Thoracic aorta (tissue), 2 donors: ENCODE results near the gene MORF4L1. TPM values are rescaled to one million over a fixed set of nuclear protein-coding genes. Genes with fewer than 3 reads are reported as not detected.
A peak's percentile ranks its signal among the peaks of the same experiment; 100 is the strongest.
"Not testable (repeated sequence)": the region's sequence is repeated elsewhere in the genome, so short reads cannot be mapped to it uniquely, and the experiment has no call there.

ENCODE experiments used
- ATAC-seq: fragments of 150-250 bp; one replicate; pipeline ENCODE4 v1.8.0; 2017; ENCODE audit warnings: low read depth; ENCODE audit not compliant: insufficient number of reproducible peaks, low FRiP score
- DNase-seq: peaks from one replicate; pipeline ENCODE4 v3.0.0-alpha.2; 2020; ENCODE audit warnings: low spot score
- H3K27ac ChIP-seq, 2 donors: fragments of 200-600 bp; sonication (generic); 1 replicate in 1 of 2; 2 replicates in 1 of 2; pipeline ENCODE4 v1.5.1; 2016; ENCODE audit warnings: mild to moderate bottlenecking in 2 of 2, moderate library complexity in 2 of 2
- H3K27me3 ChIP-seq: fragments of 200-600 bp; sonication (generic); replicated peaks from 2 replicates; pipeline ENCODE4 v1.6.0; 2016; ENCODE audit warnings: mild to moderate bottlenecking; ENCODE audit not compliant: insufficient read depth
- H3K36me3 ChIP-seq: fragments of 200-600 bp; sonication (generic); one replicate; pipeline ENCODE4 v1.5.1; 2016
- H3K4me1 ChIP-seq, 2 donors: fragments of 200-600 bp; sonication (generic); 1 replicate in 1 of 2; 2 replicates in 1 of 2; pipeline versions ENCODE4 v1.5.1 to v1.6.0; 2016; ENCODE audit warnings: low read depth in 2 of 2, mild to moderate bottlenecking in 1 of 2; ENCODE audit not compliant: control insufficient read depth in 1 of 2
- H3K4me3 ChIP-seq: fragments of 200-600 bp; sonication (generic); 2 replicates; pipeline ENCODE4 v1.5.1; 2016; ENCODE audit warnings: mild to moderate bottlenecking
- H3K9me3 ChIP-seq: fragments of 200-600 bp; sonication (generic); 2 replicates; pipeline ENCODE4 v1.5.1; 2016
- CTCF ChIP-seq: fragments of 200-600 bp; sonication (generic); IDR thresholded peaks from one replicate; pipeline ENCODE4 v1.5.1; 2019; ENCODE audit warnings: antibody characterized with exemption
- total RNA-seq, 2 donors: library from RNA; depleted of rRNA; stranded (reverse); fragments of >200 nt; gene quantifications; one replicate each; pipeline versions ENCODE4 v1.1.0 to v1.2.3, GENCODE V29; 2016

The MORF4L1 gene
- total RNA-seq, 2 donors from 2014 or later, result 330 to 355 TPM

DNA sequence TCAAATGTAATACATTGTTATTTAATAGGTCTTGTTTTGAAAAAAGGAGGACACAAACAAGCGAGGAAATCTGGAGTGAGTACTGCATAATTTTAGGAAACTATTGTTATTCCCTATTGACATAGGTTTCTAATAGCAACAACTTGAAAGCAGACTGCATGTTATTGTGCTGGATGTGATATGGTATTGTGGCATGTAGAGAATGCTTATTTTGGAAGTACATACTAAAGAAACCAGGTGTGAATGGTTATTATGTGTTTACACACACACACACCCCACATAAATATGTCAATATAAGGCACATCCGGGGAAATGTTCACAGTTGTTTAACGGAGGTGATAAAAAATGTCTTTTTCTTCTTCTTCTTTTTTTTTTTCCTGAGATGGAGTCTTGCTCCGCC, 5.9 kb upstream of the MORF4L1 start:
- H3K27ac ChIP-seq, result peak overlapping the region in 1 of 2 donors; percentile 17
- no peak for TF ChIP-seq CTCF
- ATAC-seq, result no peak
- H3K9me3 ChIP-seq, result no peaks in the 10 kb centered on the region
- no peak overlapping the region for H3K4me3 ChIP-seq
- no peak for DNase-seq
- peaks cover 0 to 1% of the 10 kb centered on the region in 2 donors for H3K4me1 ChIP-seq
- H3K36me3 ChIP-seq, result no peaks in the 10 kb centered on the region
- H3K27me3 ChIP-seq, result no peaks in the 10 kb centered on the region

DNA sequence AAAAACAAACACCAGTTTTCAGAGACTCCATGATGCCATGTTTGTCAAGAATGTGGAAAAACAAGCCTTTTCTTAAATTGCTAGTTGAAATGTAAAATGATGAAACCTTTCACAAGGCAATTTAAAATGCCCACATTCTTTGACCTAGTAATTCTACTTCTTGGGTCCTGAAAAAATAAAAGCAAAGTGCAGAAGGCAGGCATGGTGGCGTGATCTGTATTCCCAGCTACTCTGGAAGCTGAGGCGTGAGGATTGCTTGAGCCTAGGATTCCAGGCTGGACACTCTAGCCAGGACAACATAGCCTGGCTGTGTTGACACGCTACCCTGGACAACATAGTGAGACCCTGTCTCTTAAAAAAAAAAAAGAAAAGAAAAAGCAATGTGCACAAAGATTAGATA, 4.3 kb upstream of the MORF4L1 start:
- no peak for TF ChIP-seq CTCF
- Histone ChIP-seq H3K36me3 (no peaks in the 10 kb centered on the region), H3K4me1 (peaks cover 0 to 6% of the 10 kb centered on the region in 2 donors), H3K4me3 (no peak overlapping the region), H3K27me3 (no peaks in the 10 kb centered on the region), H3K27ac (no peak overlapping the region), H3K9me3 (no peaks in the 10 kb centered on the region)
- ATAC-seq, result no peak
- no peak for DNase-seq

DNA sequence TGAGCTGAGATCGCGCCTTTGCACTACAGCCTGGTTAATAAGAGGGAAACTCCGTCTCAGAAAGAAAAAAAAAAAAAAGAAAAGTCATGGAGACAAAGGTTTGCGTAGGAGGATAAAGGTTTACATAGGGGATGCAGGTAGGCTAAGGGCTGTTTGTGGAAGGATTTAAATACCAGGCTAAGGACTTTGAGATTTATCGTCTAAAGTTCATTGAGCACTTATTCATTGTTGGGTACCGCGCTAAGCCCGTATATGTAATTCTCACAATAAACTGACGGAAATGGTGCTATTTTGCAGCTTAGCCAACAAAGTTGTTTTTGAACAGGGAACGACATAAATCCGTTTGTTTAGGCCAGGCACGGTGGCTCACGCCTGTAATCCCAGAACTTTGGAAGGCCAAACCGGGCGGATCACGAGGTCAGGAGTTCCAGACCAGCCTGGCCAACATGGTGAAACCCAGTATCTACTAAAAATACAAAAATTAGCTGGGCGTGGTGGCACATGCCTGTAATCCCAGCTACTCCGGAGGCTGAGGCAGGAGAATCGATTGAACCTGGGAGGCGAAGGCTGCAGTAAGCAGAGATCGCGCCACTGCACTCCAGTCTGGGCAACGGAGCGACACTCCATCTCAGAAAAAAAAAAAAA, 1.1 kb upstream of the MORF4L1 start:
- not testable (repeated sequence) for H3K9me3 ChIP-seq, ATAC-seq, DNase-seq, H3K36me3 ChIP-seq, H3K27me3 ChIP-seq
- peak overlapping the region; percentile 100 for H3K4me3 ChIP-seq
- peak overlapping the region; percentile 100 for H3K27ac ChIP-seq
- peaks cover 15 to 25% of the 10 kb centered on the region in 2 donors for H3K4me1 ChIP-seq

GRCh38 chr15:78872972-78873792, 492 bp downstream of the MORF4L1 start:
- Histone ChIP-seq H3K36me3 (no peaks in the 10 kb centered on the region), H3K27me3 (no peaks in the 10 kb centered on the region), H3K4me1 (peaks cover 30 to 41% of the 10 kb centered on the region in 2 donors), H3K9me3 (no peaks in the 10 kb centered on the region), H3K4me3 (peak overlapping the region; percentile 100), H3K27ac (peak overlapping the region; percentile 100)
- TF ChIP-seq CTCF, result peak; percentile 14
- ATAC-seq (peak; percentile 25), DNase-seq (peak; percentile 31)

DNA sequence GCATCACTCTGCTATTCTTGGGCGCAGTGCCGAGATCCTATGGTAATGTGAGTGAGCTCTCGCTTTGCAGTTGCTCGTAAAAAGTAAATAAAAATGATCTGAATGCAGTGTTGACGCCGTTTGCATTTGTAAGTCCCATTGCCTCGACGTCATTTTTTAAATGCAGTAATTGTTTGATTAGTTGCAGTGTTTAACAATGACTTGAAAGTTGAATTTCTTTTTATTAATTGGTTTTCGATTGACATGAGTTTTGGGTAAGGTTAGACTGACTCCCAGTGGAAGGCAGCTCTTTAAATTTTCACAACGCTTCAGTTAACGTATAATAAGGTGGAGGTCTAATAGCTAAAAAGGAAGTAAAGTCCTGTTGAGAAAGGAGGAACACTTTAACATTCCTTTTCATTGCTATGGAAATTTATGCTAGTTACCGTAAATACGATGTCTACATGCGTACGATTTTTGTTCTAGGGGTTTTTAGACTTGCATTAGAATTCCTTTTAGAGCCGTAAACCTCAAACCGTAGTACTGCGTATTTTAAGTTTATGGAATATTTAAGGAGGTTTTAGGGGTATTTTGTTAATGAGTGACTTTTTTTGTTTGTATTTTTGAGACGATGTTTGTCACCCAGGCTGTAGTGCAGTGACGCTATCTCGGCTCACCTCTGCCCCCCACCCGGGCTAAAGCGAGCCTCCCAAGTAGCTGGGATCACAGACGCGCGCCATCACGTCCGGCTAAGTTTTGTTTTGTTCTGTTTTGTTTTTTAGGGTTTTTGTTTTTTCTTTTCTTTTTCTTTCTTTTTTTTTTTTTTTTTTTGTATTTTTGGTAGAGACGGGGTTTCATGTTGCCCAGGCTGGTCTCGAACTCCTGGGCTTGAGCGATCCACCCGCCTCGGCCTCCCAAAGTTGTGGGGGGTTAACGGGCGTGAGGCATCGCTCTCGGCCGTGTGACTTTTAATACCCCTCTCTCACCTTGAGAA, 1.4 kb downstream of the MORF4L1 start:
- DNase-seq (no peak), ATAC-seq (peak; percentile 3)
- no peak for TF ChIP-seq CTCF
- Histone ChIP-seq H3K36me3 (no peaks in the 10 kb centered on the region), H3K4me3 (peak overlapping the region; percentile 100), H3K27me3 (no peaks in the 10 kb centered on the region), H3K9me3 (no peaks in the 10 kb centered on the region), H3K27ac (peak overlapping the region; percentile 100), H3K4me1 (peaks cover 39 to 50% of the 10 kb centered on the region in 2 donors)
